ENCODE results near the gene TBC1D22A.

The TBC1D22A gene

DNA sequence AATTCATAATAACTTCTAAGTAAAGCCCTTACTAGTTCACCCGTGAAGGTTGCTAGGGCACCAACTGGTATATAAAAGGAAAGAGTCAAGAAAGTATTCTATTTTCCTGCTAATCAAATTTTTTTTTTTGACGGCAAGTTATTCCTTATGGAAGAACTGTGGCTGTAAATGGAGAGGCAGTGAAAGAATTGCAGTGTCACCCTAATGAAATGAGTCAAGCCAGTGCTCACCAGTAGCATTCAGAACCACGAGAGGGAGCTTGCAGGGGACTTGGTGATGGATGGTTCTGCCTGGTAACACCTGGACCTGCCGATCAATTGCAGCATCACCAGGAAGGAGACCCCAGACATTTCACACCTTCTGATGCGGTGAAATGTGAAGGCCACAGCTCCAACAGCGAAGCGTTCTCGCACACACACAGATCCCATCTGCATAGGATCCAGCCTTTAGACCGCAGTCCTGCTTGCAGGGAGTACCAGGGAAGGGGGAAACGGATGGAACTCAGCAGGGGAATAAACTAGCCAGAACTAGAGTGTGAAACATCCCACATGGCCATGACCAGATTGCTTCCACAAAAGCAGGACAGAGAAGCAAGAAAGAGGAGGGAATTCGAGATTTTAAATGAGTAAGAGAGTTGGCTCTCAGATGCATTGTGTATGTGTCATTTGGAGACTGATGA is 326.2 kb downstream of the TBC1D22A start:
- TF ChIP-seq, protein P1, sequence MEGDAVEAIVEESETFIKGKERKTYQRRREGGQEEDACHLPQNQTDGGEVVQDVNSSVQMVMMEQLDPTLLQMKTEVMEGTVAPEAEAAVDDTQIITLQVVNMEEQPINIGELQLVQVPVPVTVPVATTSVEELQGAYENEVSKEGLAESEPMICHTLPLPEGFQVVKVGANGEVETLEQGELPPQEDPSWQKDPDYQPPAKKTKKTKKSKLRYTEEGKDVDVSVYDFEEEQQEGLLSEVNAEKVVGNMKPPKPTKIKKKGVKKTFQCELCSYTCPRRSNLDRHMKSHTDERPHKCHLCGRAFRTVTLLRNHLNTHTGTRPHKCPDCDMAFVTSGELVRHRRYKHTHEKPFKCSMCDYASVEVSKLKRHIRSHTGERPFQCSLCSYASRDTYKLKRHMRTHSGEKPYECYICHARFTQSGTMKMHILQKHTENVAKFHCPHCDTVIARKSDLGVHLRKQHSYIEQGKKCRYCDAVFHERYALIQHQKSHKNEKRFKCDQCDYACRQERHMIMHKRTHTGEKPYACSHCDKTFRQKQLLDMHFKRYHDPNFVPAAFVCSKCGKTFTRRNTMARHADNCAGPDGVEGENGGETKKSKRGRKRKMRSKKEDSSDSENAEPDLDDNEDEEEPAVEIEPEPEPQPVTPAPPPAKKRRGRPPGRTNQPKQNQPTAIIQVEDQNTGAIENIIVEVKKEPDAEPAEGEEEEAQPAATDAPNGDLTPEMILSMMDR (IDR thresholded peaks at IDR 0.05) = no peak

DNA sequence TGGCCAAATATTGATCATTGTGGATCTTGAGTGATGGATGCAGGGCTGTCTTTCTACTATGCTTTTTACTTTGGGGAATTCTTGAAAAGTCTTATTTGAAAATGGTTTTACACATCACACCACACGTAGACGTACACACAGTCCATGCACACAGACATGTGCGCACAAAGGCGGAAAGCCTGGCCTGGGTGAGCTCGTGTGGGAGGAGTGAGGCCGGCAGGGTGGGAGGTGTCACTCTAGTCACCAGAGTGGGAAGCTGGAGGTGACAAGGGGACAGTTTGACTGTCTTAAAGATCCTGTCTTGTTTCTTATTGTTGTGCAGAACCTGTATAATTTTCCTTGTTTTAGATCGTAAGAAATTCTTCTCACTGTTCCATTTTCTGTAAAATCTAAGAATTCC is 326.9 kb downstream of the TBC1D22A start:
- TF ChIP-seq, protein P1 (IDR thresholded peaks at IDR 0.05) = no peak

DNA sequence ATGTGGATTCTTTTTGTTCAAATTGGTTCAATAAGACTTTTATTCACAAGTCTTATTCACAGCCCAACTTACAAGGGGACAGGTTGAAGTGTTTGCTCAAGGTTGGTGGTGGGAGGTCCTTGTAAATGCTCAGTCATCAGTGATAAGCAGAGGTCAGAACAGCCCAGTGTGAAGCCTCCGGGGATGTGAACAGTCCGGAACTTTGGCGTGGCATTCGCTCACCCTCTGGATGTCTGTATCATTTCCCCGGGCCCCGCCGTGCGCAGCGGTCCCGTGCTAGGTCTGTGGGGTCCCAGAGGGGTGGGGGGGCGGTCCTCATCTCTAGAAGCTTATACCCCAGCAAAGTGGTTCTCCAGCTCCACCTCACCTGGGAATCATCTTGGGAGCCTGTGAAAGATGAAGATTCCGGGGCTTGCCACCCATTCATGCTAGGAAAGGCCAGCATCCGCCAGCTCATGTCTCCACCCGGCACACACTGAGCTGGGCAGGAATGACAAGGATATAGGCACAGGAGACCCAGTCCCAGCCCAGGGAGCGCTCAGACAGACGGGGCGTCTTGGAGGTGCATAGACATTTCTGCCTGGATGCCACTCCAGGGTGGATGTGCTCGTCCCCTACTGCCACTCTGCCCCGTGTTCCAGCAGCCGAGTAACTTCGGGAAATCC is 327.5 kb downstream of the TBC1D22A start:
- TF ChIP-seq, protein P1 (IDR thresholded peaks at IDR 0.05) = no peak

DNA sequence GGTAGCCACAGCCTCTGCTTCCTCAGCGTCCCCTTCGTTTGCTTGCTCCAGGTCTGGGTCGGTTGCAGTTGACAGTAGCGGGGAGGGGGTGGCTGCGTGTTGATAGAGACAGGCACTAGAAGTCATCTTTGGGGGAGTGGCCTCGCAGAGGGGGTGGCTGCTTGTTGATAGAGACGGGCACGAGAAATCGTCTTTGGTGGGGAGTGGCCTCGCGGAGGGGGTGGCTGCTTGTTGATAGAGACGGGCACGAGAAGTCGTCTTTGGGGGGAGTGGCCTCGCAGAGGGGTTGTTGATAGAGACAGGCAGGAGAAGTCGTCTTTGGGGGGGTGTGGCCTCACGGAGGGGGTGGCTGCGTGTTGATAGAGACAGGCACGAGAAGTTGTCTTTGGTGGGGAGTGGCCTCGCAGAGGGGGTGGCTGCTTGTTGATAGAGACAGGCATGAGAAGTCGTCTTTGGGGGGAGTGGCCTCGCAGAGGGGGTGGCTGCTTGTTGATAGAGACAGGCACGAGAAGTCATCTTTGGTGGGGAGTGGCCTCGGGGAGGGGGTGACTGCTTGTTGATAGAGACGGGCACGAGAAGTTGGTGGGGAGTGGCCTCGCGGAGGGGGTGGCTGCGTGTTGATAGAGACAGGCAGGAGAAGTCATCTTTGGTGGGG is 328.3 kb downstream of the TBC1D22A start:
- TF ChIP-seq, protein P1 (IDR thresholded peaks at IDR 0.05) = no peak

DNA sequence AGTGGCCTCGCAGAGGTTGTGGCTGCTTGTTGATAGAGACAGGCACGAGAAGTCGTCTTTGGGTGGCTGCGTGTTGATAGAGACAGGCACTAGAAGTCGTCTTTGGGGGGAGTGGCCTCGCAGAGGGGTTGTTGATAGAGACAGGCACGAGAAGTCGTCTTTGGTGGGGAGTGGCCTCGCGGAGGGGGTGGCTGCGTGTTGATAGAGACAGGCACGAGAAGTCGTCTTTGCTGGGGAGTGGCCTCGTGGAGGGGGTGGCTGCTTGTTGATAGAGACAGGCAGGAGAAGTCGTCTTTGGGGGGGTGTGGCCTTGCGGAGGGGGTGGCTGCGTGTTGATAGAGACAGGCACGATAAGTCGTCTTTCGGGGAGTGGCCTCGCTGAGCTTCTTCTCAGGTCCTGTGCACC is 328.8 kb downstream of the TBC1D22A start:
- TF ChIP-seq, protein P1 (IDR thresholded peaks at IDR 0.05) = no peak

DNA sequence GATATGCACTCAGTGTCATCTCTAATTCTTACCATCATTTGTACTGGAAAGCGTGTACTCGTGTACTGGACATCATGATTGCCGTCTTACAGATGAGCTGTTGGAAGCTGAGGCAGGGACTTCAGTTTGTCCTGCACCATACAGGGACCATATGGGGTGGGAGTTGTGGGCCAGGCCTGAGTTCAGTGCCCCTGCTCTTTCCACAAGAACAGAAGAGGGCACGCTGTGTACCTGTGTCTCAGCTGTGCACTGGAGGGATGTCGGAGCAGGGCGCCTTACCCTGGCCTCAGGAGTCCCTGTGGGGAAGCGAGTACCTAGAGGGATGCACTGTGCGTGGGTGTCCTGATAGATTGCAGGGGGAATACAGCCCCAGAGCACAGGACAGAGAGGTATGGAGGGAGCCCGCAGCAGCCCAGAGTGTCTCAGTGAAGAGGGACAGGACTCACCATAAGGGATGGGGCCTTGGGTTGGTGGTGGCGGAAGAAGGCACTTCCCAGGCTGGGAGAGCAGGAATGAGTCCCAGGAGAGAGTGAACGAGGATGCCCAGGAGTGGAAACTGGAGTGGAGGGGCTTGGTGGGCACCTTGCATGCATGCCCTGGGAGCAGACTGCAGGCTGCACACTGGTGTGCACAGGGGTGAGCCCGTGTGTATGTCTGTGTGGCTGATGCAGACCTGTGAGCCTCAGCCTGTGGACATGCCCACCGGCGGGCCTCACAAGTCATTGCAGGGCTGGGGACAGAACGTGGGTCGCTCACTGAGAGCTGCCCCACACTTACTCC is 329.7 kb downstream of the TBC1D22A start:
- TF ChIP-seq, protein P1 (IDR thresholded peaks at IDR 0.05) = no peak

DNA sequence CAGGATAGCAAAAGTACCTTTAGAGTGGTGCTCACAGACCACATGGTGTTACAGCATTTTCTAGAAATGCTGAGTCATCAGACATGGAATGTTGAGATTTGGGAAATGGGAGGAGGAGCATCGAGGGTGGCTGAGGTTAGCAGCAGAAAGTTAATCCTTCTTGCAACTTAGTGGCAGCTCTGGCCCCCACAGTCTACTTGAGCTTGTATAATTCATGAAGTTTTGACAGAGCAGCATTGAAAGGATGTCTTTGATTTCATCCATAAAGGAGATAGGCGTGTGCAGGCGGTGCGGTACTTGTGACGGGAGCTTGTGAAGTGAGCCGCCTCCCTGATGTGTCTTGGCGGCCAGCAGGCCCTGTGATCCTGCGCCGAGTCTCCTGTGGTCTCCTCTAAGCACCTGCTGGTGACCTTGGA is 330.5 kb downstream of the TBC1D22A start:
- TF ChIP-seq, protein P1 (IDR thresholded peaks at IDR 0.05) = no peak
